HL-60 (cell line): Measurements from ENCODE around the gene MEGF10.

Source experiments
- DNase-seq, 2 experiments: peaks; one replicate each; pipeline ENCODE4 v3.0.0-alpha.2; 2010 to 2020; ENCODE audit warnings: low read depth in 1 of 2, low spot score in 1 of 2
- H3K27ac ChIP-seq: fragments of 250-450 bp; sonication (Bioruptor Pico); replicated peaks from 2 replicates; pipeline ENCODE4 v1.5.1; 2020; ENCODE audit warnings: mild to moderate bottlenecking, moderate library complexity
- H3K27me3 ChIP-seq: fragments of 250-450 bp; sonication (Bioruptor Pico); 2 replicates; pipeline ENCODE4 v1.5.1; 2021; ENCODE audit warnings: mild to moderate bottlenecking, moderate library complexity; ENCODE audit not compliant: insufficient read depth, poor library complexity, severe bottlenecking
- H3K4me3 ChIP-seq: replicated peaks from 2 replicates; pipeline ENCODE4 v1.5.1; 2011; ENCODE audit warnings: mild to moderate bottlenecking, control low read depth, low read length; ENCODE audit not compliant: insufficient read depth
- CTCF ChIP-seq: IDR thresholded peaks from one replicate; pipeline ENCODE4 v1.5.1; 2011; ENCODE audit warnings: low read length, control low read depth, inconsistent platforms; ENCODE audit not compliant: insufficient read depth
- GABPA ChIP-seq: IDR thresholded peaks from 2 replicates; pipeline ENCODE4 v1.6.1; 2012; ENCODE audit warnings: low read depth
- POLR2AphosphoS5 ChIP-seq: IDR thresholded peaks from 2 replicates; pipeline ENCODE4 v1.6.1; 2012; ENCODE audit warnings: low read depth
- SPI1 ChIP-seq: IDR thresholded peaks from 2 replicates; pipeline ENCODE4 v1.6.1; 2012; ENCODE audit warnings: low read depth, mild to moderate bottlenecking, borderline replicate concordance
- TF ChIP-seq, protein P1 (sequence below): IDR thresholded peaks from 2 replicates; pipeline ENCODE4 v1.6.1; 2012; ENCODE audit warnings: low read depth; ENCODE audit not compliant: insufficient replicate concordance

The MEGF10 gene

DNA sequence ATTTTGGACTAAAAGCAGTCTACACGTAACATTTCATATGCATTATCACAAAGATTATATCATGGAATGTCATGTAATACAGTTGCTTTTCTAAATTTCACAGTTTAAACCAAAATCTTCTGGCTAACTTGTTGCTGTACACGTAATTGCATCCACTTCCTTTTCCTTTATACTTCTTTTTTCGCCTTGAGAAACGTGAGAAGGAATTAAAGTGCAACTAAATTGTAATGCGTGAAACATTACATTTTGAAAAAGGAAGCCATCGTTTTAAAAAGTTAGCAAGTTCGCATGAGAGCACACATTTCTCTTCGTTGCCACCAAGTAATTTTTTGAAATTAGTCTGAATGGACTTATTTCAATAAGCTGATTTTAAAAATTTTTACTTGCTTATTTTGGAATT, 80.0 kb downstream of the MEGF10 start:
- H3K27me3 ChIP-seq = no peaks in the 10 kb centered on the region
- no peak overlapping the region for H3K27ac ChIP-seq
- TF ChIP-seq SPI1 (no peak), GABPA (no peak), CTCF (no peak), POLR2AphosphoS5 (no peak)
- TF ChIP-seq, protein P1, sequence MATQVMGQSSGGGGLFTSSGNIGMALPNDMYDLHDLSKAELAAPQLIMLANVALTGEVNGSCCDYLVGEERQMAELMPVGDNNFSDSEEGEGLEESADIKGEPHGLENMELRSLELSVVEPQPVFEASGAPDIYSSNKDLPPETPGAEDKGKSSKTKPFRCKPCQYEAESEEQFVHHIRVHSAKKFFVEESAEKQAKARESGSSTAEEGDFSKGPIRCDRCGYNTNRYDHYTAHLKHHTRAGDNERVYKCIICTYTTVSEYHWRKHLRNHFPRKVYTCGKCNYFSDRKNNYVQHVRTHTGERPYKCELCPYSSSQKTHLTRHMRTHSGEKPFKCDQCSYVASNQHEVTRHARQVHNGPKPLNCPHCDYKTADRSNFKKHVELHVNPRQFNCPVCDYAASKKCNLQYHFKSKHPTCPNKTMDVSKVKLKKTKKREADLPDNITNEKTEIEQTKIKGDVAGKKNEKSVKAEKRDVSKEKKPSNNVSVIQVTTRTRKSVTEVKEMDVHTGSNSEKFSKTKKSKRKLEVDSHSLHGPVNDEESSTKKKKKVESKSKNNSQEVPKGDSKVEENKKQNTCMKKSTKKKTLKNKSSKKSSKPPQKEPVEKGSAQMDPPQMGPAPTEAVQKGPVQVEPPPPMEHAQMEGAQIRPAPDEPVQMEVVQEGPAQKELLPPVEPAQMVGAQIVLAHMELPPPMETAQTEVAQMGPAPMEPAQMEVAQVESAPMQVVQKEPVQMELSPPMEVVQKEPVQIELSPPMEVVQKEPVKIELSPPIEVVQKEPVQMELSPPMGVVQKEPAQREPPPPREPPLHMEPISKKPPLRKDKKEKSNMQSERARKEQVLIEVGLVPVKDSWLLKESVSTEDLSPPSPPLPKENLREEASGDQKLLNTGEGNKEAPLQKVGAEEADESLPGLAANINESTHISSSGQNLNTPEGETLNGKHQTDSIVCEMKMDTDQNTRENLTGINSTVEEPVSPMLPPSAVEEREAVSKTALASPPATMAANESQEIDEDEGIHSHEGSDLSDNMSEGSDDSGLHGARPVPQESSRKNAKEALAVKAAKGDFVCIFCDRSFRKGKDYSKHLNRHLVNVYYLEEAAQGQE = no peak
- no peak overlapping the region for H3K4me3 ChIP-seq
- DNase-seq = no peak

DNA sequence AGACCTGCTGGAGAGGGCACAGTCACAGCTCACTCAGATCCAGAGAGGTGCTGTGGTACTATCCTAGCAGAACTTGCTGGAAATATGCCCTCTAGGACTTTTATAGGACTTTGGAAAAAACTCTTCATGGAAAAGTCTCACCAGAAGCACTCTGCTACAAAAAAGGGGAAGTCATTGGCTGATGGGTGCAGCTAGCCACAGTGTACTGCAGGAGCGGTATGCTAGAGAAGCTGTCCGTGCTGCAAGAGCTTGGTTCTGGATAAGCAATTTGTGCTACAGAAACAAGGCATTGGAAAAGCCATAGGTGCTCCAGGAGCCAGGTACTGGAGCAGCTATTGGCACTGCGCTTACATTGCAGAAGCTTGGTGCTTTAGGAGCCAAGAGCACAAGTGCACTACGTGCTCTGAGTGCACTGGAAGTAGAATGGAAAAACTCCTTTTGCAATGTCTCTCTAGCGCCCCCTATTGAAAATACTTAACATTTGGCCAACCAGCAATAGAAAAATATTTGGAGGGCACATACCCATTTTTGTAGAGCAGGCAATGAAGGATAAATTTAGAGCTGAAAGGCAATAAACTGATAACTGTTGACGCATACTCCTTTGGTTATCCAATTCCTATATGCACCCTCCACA, 83.4 kb downstream of the MEGF10 start:
- TF ChIP-seq, protein P1 = no peak
- TF ChIP-seq POLR2AphosphoS5 (no peak), SPI1 (peak; percentile 86)
- peak in 1 of 2 experiments; percentile 40 for DNase-seq
- Histone ChIP-seq H3K27ac (no peak overlapping the region), H3K27me3 (no peaks in the 10 kb centered on the region), H3K4me3 (no peak overlapping the region)

GRCh38 chr5:127375124-127375523, 84.5 kb downstream of the MEGF10 start:
- no peak for DNase-seq
- TF ChIP-seq POLR2AphosphoS5 (no peak), CTCF (no peak), GABPA (no peak), SPI1 (no peak)
- TF ChIP-seq, protein P1 = no peak
- Histone ChIP-seq H3K4me3 (no peak overlapping the region), H3K27ac (no peak overlapping the region), H3K27me3 (no peaks in the 10 kb centered on the region)
